SH-SY5Y (cell line): ENCODE measurements around the gene TNS3.

ENCODE experiments used
- GATA2 ChIP-seq: IDR thresholded peaks from 2 replicates; pipeline ENCODE4 v1.6.1; 2011; ENCODE audit warnings: mild to moderate bottlenecking, low read depth, low read length
- GATA3 ChIP-seq: IDR thresholded peaks from 2 replicates; pipeline ENCODE4 v1.6.1; 2011; ENCODE audit warnings: low read depth, mild to moderate bottlenecking, low read length, moderate library complexity

- TF ChIP-seq GATA3 (no peak), GATA2 (no peak)
Observed at GRCh38 chr7:47439181-47439667, 142.7 kb downstream of the TNS3 start.
